HepG2 (cell line): ENCODE results near the gene CYP19A1. TPM values are rescaled to one million over a fixed set of nuclear protein-coding genes. Genes with fewer than 3 reads are reported as not detected.

Source experiments
- ATAC-seq: fragments of 200-7000 bp; cut with Tn5 transposase; 3 replicates; pipeline ENCODE4 v1.9.1; 2020; ENCODE audit warnings: mild to moderate bottlenecking, moderate library complexity
- BruUV-seq: library from RNA; stranded (reverse); fragments of 400-500 nt; replicated peaks from 2 replicates; lab custom pipeline; 2021; lab: Mats Ljungman, UMichigan
- CTCF ChIA-PET: fragments of 300-600 bp; formaldehyde crosslinking; extraction: SDS; loops from one replicate; lab custom pipeline; 2021; ENCODE audit warnings: low total read pairs, inconsistent platforms, low intra/inter-chr PET ratio; lab: Yijun Ruan, JAX
- POLR2A ChIA-PET: fragments of 350-600 bp; sonication (Branson Sonifier 250); formaldehyde crosslinking; loops from one replicate; lab custom pipeline; 2020; ENCODE audit warnings: antibody characterized with exemption, inconsistent platforms; lab: Yijun Ruan, JAX
- DNase-seq: peaks from one replicate; pipeline ENCODE4 v3.0.0-alpha.2; 2015; ENCODE audit warnings: low spot score
- FAIRE-seq: peaks from 3 replicates; lab custom pipeline; 2011; peaks lifted over from hg19 to GRCh38; lab: Jason Lieb, UNC
- H2AFZ ChIP-seq: one replicate; pipeline ENCODE4 v1.6.1; 2011; ENCODE audit warnings: low read length, inconsistent platforms
- H3K27ac ChIP-seq: fragments of 300-600 bp; 3 replicates; pipeline ENCODE4 v1.8.0; 2011; ENCODE audit warnings: mixed run types, mild to moderate bottlenecking, mixed read lengths, low read length, inconsistent platforms; ENCODE audit not compliant: insufficient read depth; ENCODE audit errors: extremely low read length
- H3K27me3 ChIP-seq, 2 experiments: fragments of 200-600 bp in 1 of 2; 2 replicates in 1 of 2; 3 replicates in 1 of 2; pipeline versions ENCODE4 v1.6.0 to v1.8.0; 2011; ENCODE audit warnings: low read length in 2 of 2, mild to moderate bottlenecking in 2 of 2, moderate library complexity in 2 of 2, inconsistent platforms in 1 of 2; ENCODE audit not compliant: insufficient read depth in 2 of 2, control insufficient read depth in 1 of 2
- H3K36me3 ChIP-seq, 2 experiments: fragments of 200-600 bp in 1 of 2; replicated peaks in 1 of 2; 2 replicates in 1 of 2; 3 replicates in 1 of 2; pipeline versions ENCODE4 v1.5.1 to v1.8.0; 2011; ENCODE audit warnings: low read length in 2 of 2, inconsistent platforms in 1 of 2; ENCODE audit not compliant: insufficient read depth in 2 of 2, control insufficient read depth in 1 of 2
- H3K4me1 ChIP-seq: 2 replicates; pipeline ENCODE4 v1.5.1; 2012; ENCODE audit warnings: low read length, inconsistent platforms; ENCODE audit not compliant: insufficient read depth
- H3K4me2 ChIP-seq: 2 replicates; pipeline ENCODE4 v1.6.0; 2011; ENCODE audit warnings: low read depth, low read length, inconsistent platforms
- H3K4me3 ChIP-seq, 3 experiments: fragments of 200-600 bp in 1 of 3; sonication (generic), shearing (Covaris generic) in 1 of 3; replicated peaks in 1 of 3; 2 replicates each; pipeline ENCODE4 v1.5.1; 2011 to 2016; ENCODE audit warnings: low read length in 3 of 3, inconsistent platforms in 2 of 3, low read depth in 2 of 3, mild to moderate bottlenecking in 2 of 3, control low read depth in 1 of 3, mixed read lengths in 1 of 3; ENCODE audit not compliant: insufficient read depth in 1 of 3
- H3K79me2 ChIP-seq: one replicate; pipeline ENCODE4 v1.6.1; 2011; ENCODE audit warnings: low read length, inconsistent platforms; ENCODE audit not compliant: insufficient read depth
- H3K9ac ChIP-seq: 2 replicates; pipeline ENCODE4 v1.6.0; 2011; ENCODE audit warnings: mild to moderate bottlenecking, low read depth, low read length, inconsistent platforms; ENCODE audit not compliant: insufficient read depth
- H3K9me3 ChIP-seq: 2 replicates; pipeline ENCODE4 v1.5.1; 2012; ENCODE audit warnings: mild to moderate bottlenecking, low read length
- H4K20me1 ChIP-seq: 2 replicates; pipeline ENCODE4 v1.6.0; 2011; ENCODE audit warnings: inconsistent platforms, mild to moderate bottlenecking, low read length, moderate library complexity; ENCODE audit not compliant: insufficient read depth
- AGO2 ChIP-seq: fragments of 200-400 bp; formaldehyde crosslinking; optimal IDR thresholded peaks from 2 replicates; pipeline ENCODE3; 2017; ENCODE audit warnings: mild to moderate bottlenecking, low read depth, low read length, moderate library complexity
- HCFC1 ChIP-seq: fragments of 150-350 bp; IDR thresholded peaks from 2 replicates; pipeline ENCODE4 v1.6.1; 2014; ENCODE audit warnings: low read depth, low read length
- HDAC2 ChIP-seq: sonication (generic); formaldehyde crosslinking; IDR thresholded peaks from 2 replicates; pipeline ENCODE4 v1.4.0; 2020; ENCODE audit warnings: missing genetic modification reagents
- POLR2AphosphoS5 ChIP-seq: IDR thresholded peaks from 2 replicates; pipeline ENCODE4 v1.6.1; 2012; ENCODE audit warnings: low read depth, low read length
- PPARG ChIP-seq: conservative IDR thresholded peaks from 2 replicates; pipeline ENCODE4 v1.6.1; 2016; ENCODE audit warnings: missing biosample characterization, missing genetic modification reagents
- RFX1 ChIP-seq: fragments of 450-650 bp; IDR thresholded peaks from 2 replicates; pipeline ENCODE4 v1.6.1; 2017
- SIN3B ChIP-seq: fragments of 150-350 bp; IDR thresholded peaks from 2 replicates; pipeline ENCODE4 v1.6.1; 2014; ENCODE audit warnings: low read length
- TCF7L2 ChIP-seq: IDR thresholded peaks from 2 replicates; pipeline ENCODE4 v1.6.1; 2011; ENCODE audit warnings: mild to moderate bottlenecking, low read depth, low read length, moderate library complexity
- ZFP62 ChIP-seq: sonication (generic); formaldehyde crosslinking; IDR thresholded peaks from 2 replicates; pipeline ENCODE4 v1.4.0; 2020; ENCODE audit warnings: missing genetic modification reagents
- ZFX ChIP-seq: sonication (generic); formaldehyde crosslinking; IDR thresholded peaks from 2 replicates; pipeline ENCODE4 v1.4.0; 2020; ENCODE audit warnings: mild to moderate bottlenecking, low read depth, missing genetic modification reagents, moderate library complexity
- ZNF567 ChIP-seq: sonication (generic); formaldehyde crosslinking; IDR thresholded peaks from 2 replicates; pipeline ENCODE4 v1.8.1; 2023; ENCODE audit warnings: mild to moderate bottlenecking, missing genetic modification reagents, borderline replicate concordance
- ZNF616 ChIP-seq: sonication (generic); formaldehyde crosslinking; IDR thresholded peaks from 2 replicates; pipeline ENCODE4 v1.5.0; 2020; ENCODE audit warnings: low read depth, mild to moderate bottlenecking, missing genetic modification reagents
- ZNF761 ChIP-seq: sonication (generic); formaldehyde crosslinking; conservative IDR thresholded peaks from 2 replicates; pipeline ENCODE4 v1.4.0; 2020; ENCODE audit warnings: mild to moderate bottlenecking, missing genetic modification reagents
- WGBS: methylation state at CpG from one replicate; pipeline ENCODE4 v1.1.6; 2017; ENCODE audit warnings: low lambda C conversion rate; 5-methylcytosine and 5-hydroxymethylcytosine counted together
- in situ Hi-C: cut with HindIII; loops from 2 replicates; pipeline ENCODE4 v1.10.0; 2017; ENCODE audit warnings: low pct_unique_long_range_greater_than_20kb; ENCODE audit not compliant: extremely low pct_ligation_motif_present
- intact Hi-C: fragments of 100-400 bp; cut with micrococcal nuclease; formaldehyde crosslinking; loops from one replicate; pipeline ENCODE4 v1.10.0; 2022; ENCODE audit not compliant: unreplicated experiment
- polyA plus RNA-seq, 8 experiments: library from polyadenylated mRNA; depleted of rRNA in 3 of 8; stranded (reverse) in 7 of 8; unstranded in 1 of 8; fragments of >200 nt; fragmentation: Illumina TruSeq in 4 of 8; extraction: Trizol in 4 of 8; gene quantifications; 2 replicates each; pipeline versions ENCODE4 v1.2.1 to v1.2.3, GENCODE V29; 2011 to 2016; ENCODE audit warnings: low read depth in 4 of 8, missing spikeins in 1 of 8, mixed read lengths in 1 of 8; ENCODE audit not compliant: insufficient read depth in 1 of 8
- total RNA-seq, 5 experiments: library from RNA; depleted of rRNA; stranded (reverse); fragments of >200 nt; fragmentation: Illumina TruSeq; extraction: Trizol; gene quantifications; 2 replicates each; pipeline ENCODE4 v1.2.3, GENCODE V29; 2016; ENCODE audit warnings: low read depth in 1 of 5
- TF ChIP-seq, protein P1 (sequence below): sonication (generic); formaldehyde crosslinking; IDR thresholded peaks from 2 replicates; pipeline ENCODE4 v1.5.0; 2020; ENCODE audit warnings: mild to moderate bottlenecking, missing genetic modification reagents
- TF ChIP-seq, protein P2 (sequence below): sonication (generic); formaldehyde crosslinking; IDR thresholded peaks from 2 replicates; pipeline ENCODE4 v1.4.0; 2020; ENCODE audit warnings: low read depth, mild to moderate bottlenecking, missing genetic modification reagents
- TF ChIP-seq, protein P3 (sequence below): sonication (generic); formaldehyde crosslinking; IDR thresholded peaks from 2 replicates; pipeline ENCODE4 v1.4.0; 2020; ENCODE audit warnings: missing genetic modification reagents
- TF ChIP-seq, protein P4 (sequence below): sonication (generic); formaldehyde crosslinking; IDR thresholded peaks from 2 replicates; pipeline ENCODE4 v1.4.0; 2020; ENCODE audit warnings: missing genetic modification reagents
- TF ChIP-seq, protein P5 (sequence below): sonication (generic); formaldehyde crosslinking; IDR thresholded peaks from 2 replicates; pipeline ENCODE4 v1.5.1; 2020; ENCODE audit warnings: missing genetic modification reagents, mild to moderate bottlenecking, borderline replicate concordance

CYP19A1 gene
- total and polyA plus RNA-seq, 2 of the 13 experiments (the other 11 are each of a cell fraction or from before 2014, with no cell fraction given) = 10.9 to 23.0 TPM

DNA sequence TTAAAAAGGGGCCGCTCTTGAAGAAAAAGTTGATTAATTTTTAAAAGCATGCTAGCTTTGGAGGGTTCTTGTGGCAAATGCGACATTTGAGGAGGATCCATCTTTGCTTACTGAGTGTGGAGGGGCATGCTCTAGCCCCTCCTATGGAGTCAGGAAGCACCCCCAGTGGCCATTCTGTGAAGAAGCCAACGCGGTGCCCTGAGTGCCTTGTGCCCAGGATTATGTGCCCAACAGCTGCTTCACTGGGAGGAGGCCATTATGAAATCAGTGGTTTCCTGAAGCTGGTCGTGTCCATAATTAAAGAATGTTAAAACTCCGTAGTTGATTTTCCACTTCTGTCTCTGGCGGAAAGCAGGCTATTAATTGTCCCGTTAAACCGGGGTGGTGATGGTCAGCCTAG, 174.6 kb downstream of the CYP19A1 start:
- no peak overlapping the region for H3K4me2 ChIP-seq
- ChIA-PET CTCF (interaction anchor here (1.9 to 2.9 kb wide), 2 partner anchors 29 to 218 kb away, joined by 17 to 41 read pairs; no protein-coding TSS in a partner anchor), POLR2A (no interaction called here)
- H3K9me3 ChIP-seq = no peaks in the 10 kb centered on the region
- 92% methylated on average over 9 of the region's 9 CpGs for WGBS
- no peak overlapping the region for H3K9ac ChIP-seq
- H3K4me3 ChIP-seq = no peak overlapping the region
- no peaks in the 10 kb centered on the region for H3K79me2 ChIP-seq
- in situ Hi-C loops = loop anchor here (5.0 kb wide), 1 partner anchor 238 kb away; no protein-coding TSS in a partner anchor
- DNase-seq (no peak), ATAC-seq (0 out of 3 replicates have a peak, but pooled peaks have one; percentile 30), FAIRE-seq (no peak)
- no peaks in the 10 kb centered on the region for H3K36me3 ChIP-seq
- peaks cover 3% of the 10 kb centered on the region; the same call in 1 of the 2 replicates for H4K20me1 ChIP-seq
- no peaks in the 10 kb centered on the region for H3K27me3 ChIP-seq
- intact Hi-C loops = loop anchor here (1.0 to 10.0 kb wide), 4 partner anchors 28 to 238 kb away; no protein-coding TSS in a partner anchor
- H3K4me1 ChIP-seq = no peaks in the 10 kb centered on the region
- BruUV-seq = no TSS peak
- no peak overlapping the region for H2AFZ ChIP-seq
- no peak overlapping the region for H3K27ac ChIP-seq
- TF ChIP-seq, protein P1, sequence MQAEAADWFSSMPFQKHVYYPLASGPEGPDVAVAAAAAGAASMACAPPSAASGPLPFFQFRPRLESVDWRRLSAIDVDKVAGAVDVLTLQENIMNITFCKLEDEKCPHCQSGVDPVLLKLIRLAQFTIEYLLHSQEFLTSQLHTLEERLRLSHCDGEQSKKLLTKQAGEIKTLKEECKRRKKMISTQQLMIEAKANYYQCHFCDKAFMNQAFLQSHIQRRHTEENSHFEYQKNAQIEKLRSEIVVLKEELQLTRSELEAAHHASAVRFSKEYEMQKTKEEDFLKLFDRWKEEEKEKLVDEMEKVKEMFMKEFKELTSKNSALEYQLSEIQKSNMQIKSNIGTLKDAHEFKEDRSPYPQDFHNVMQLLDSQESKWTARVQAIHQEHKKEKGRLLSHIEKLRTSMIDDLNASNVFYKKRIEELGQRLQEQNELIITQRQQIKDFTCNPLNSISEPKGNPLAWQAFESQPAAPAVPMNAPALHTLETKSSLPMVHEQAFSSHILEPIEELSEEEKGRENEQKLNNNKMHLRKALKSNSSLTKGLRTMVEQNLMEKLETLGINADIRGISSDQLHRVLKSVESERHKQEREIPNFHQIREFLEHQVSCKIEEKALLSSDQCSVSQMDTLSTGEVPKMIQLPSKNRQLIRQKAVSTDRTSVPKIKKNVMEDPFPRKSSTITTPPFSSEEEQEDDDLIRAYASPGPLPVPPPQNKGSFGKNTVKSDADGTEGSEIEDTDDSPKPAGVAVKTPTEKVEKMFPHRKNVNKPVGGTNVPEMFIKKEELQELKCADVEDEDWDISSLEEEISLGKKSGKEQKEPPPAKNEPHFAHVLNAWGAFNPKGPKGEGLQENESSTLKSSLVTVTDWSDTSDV (CRISPR knock-in tag) = no peak
- TF ChIP-seq ZNF761 (no peak), TCF7L2 (no peak), ZNF567 (CRISPR knock-in tag) (no peak), SIN3B (no peak), POLR2AphosphoS5 (no peak), PPARG (CRISPR knock-in tag) (no peak), HDAC2 (no peak), RFX1 (no peak), ZNF616 (CRISPR knock-in tag) (no peak), HCFC1 (no peak), AGO2 (no peak), ZFP62 (no peak), ZFX (CRISPR knock-in tag) (no peak)
- TF ChIP-seq, protein P2, sequence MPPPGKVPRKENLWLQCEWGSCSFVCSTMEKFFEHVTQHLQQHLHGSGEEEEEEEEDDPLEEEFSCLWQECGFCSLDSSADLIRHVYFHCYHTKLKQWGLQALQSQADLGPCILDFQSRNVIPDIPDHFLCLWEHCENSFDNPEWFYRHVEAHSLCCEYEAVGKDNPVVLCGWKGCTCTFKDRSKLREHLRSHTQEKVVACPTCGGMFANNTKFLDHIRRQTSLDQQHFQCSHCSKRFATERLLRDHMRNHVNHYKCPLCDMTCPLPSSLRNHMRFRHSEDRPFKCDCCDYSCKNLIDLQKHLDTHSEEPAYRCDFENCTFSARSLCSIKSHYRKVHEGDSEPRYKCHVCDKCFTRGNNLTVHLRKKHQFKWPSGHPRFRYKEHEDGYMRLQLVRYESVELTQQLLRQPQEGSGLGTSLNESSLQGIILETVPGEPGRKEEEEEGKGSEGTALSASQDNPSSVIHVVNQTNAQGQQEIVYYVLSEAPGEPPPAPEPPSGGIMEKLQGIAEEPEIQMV (CRISPR knock-in tag) = no peak
- TF ChIP-seq, protein P3, sequence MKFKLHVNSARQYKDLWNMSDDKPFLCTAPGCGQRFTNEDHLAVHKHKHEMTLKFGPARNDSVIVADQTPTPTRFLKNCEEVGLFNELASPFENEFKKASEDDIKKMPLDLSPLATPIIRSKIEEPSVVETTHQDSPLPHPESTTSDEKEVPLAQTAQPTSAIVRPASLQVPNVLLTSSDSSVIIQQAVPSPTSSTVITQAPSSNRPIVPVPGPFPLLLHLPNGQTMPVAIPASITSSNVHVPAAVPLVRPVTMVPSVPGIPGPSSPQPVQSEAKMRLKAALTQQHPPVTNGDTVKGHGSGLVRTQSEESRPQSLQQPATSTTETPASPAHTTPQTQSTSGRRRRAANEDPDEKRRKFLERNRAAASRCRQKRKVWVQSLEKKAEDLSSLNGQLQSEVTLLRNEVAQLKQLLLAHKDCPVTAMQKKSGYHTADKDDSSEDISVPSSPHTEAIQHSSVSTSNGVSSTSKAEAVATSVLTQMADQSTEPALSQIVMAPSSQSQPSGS = no peak
- TF ChIP-seq, protein P4, sequence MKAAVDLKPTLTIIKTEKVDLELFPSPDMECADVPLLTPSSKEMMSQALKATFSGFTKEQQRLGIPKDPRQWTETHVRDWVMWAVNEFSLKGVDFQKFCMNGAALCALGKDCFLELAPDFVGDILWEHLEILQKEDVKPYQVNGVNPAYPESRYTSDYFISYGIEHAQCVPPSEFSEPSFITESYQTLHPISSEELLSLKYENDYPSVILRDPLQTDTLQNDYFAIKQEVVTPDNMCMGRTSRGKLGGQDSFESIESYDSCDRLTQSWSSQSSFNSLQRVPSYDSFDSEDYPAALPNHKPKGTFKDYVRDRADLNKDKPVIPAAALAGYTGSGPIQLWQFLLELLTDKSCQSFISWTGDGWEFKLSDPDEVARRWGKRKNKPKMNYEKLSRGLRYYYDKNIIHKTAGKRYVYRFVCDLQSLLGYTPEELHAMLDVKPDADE (CRISPR knock-in tag) = no peak
- TF ChIP-seq, protein P5, sequence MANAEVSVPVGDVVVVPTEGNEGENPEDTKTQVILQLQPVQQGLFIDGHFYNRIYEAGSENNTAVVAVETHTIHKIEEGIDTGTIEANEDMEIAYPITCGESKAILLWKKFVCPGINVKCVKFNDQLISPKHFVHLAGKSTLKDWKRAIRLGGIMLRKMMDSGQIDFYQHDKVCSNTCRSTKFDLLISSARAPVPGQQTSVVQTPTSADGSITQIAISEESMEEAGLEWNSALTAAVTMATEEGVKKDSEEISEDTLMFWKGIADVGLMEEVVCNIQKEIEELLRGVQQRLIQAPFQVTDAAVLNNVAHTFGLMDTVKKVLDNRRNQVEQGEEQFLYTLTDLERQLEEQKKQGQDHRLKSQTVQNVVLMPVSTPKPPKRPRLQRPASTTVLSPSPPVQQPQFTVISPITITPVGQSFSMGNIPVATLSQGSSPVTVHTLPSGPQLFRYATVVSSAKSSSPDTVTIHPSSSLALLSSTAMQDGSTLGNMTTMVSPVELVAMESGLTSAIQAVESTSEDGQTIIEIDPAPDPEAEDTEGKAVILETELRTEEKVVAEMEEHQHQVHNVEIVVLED (CRISPR knock-in tag) = no peak
